ENCODE results near the gene SPRR2D.
"Not testable (repeated sequence)": the region's sequence is repeated elsewhere in the genome, so short reads cannot be mapped to it uniquely, and the experiment has no call there.

SPRR2D gene

DNA sequence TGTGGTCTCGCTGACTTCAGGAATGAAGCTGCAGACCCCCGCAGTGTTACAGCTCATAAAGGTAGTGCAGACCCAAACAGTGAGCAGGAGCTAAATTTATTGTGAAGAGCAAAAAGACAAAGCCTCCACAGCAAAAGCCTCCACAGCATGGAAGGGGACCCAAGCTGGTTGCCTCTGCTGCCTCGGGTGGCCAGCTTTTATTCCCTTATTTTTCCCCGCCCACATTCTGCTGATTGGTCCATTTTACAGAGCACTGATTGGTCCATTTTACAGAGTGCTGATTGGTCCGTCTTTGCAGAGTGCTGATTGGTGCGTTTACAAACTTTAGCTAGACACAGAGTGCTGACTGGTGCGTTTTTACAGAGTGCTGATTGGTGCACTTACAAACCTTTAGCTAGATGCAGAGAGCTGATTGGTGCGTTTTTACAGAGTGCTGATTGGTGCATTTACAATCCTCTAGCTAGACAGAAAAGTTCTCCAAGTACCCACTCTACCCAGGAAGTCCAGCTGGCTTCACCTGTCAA lies 29.6 kb downstream of the SPRR2D start:
- H3K36me3 ChIP-seq (ENCODE audit: insufficient read depth, low read length); H2AFZ ChIP-seq (ENCODE audit: low read length); H3K79me2 ChIP-seq (ENCODE audit: insufficient read depth, low read length); H3K4me1 ChIP-seq (ENCODE audit: insufficient read depth, low read length, poor library complexity, severe bottlenecking); H3F3A ChIP-seq (ENCODE audit: low read depth); H3K27me3 ChIP-seq (ENCODE audit: insufficient read depth, low read length, poor library complexity, severe bottlenecking); H3K9me2 ChIP-seq (replicated peaks; ENCODE audit: low read depth, low read length); H3K9me3 ChIP-seq (ENCODE audit: insufficient read depth, low read depth, low read length); H3K4me2 ChIP-seq (ENCODE audit: low read depth, low read length, poor library complexity, severe bottlenecking); H3K9ac ChIP-seq (ENCODE audit: low read depth, low read length, poor library complexity, severe bottlenecking); H3K4me3 ChIP-seq (ENCODE audit: low read length, poor library complexity, severe bottlenecking); H4K20me1 ChIP-seq (ENCODE audit: insufficient read depth, low read length, poor library complexity, severe bottlenecking): not testable (repeated sequence)

DNA sequence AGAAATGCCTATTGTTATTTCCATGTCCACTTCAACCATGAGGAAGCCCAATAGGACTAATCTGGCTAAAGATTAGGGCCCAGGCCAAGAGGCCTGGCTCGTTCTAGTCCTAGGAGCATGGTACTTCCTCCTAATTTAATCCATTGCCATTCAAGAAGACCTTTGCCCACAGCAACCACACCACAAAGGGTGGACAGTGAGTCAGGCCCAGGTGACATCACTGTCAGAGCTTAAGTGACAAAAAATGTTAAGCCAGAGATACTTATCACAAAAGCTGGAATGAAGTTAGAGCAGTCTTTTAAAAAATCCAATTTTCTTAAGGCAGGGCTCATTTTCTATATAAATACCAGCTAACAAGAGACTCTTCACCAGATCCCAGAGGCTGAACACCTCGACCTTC lies 39.5 kb downstream of the SPRR2D start, which contains the start of gene SPRR3:
SPRR3 (plus strand) TSS at position 368 of the 400 bp plus-strand sequence. CDS start 1,272 bp downstream, outside the sequence.
- H3K9ac ChIP-seq (ENCODE audit: low read depth, low read length, poor library complexity, severe bottlenecking) = no peak within 1 kb of the TSS
- no peaks in the 10 kb centered on the region for H4K20me1 ChIP-seq (ENCODE audit: insufficient read depth, low read length, poor library complexity, severe bottlenecking)
- no peak within 1 kb of the TSS for H2AFZ ChIP-seq (ENCODE audit: low read length)
- H3K4me3 ChIP-seq (ENCODE audit: low read length, poor library complexity, severe bottlenecking) = no peak within 1 kb of the TSS
- no peak within 1 kb of the TSS for H3K4me2 ChIP-seq (ENCODE audit: low read depth, low read length, poor library complexity, severe bottlenecking)
- no peaks in the 10 kb centered on the region for H3K79me2 ChIP-seq (ENCODE audit: insufficient read depth, low read length)
- H3F3A ChIP-seq (ENCODE audit: low read depth) = no peaks in the 10 kb centered on the region
- H3K36me3 ChIP-seq (ENCODE audit: insufficient read depth, low read length) = no peaks in the 10 kb centered on the region
- no peaks in the 10 kb centered on the region for H3K4me1 ChIP-seq (ENCODE audit: insufficient read depth, low read length, poor library complexity, severe bottlenecking)
- no peak for TF ChIP-seq EZH2phosphoT487 (IDR thresholded peaks at IDR 0.05; ENCODE audit: borderline replicate concordance)
- TF ChIP-seq, protein P1, sequence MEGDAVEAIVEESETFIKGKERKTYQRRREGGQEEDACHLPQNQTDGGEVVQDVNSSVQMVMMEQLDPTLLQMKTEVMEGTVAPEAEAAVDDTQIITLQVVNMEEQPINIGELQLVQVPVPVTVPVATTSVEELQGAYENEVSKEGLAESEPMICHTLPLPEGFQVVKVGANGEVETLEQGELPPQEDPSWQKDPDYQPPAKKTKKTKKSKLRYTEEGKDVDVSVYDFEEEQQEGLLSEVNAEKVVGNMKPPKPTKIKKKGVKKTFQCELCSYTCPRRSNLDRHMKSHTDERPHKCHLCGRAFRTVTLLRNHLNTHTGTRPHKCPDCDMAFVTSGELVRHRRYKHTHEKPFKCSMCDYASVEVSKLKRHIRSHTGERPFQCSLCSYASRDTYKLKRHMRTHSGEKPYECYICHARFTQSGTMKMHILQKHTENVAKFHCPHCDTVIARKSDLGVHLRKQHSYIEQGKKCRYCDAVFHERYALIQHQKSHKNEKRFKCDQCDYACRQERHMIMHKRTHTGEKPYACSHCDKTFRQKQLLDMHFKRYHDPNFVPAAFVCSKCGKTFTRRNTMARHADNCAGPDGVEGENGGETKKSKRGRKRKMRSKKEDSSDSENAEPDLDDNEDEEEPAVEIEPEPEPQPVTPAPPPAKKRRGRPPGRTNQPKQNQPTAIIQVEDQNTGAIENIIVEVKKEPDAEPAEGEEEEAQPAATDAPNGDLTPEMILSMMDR (conservative IDR thresholded peaks at IDR 0.05; ENCODE audit: low read length) = no peak
- H3K9me2 ChIP-seq (replicated peaks; ENCODE audit: low read depth, low read length) = no peaks in the 10 kb centered on the region
- H3K27me3 ChIP-seq (ENCODE audit: insufficient read depth, low read length, poor library complexity, severe bottlenecking) = no peaks in the 10 kb centered on the region
- H3K9me3 ChIP-seq (ENCODE audit: insufficient read depth, low read depth, low read length) = no peaks in the 10 kb centered on the region

DNA sequence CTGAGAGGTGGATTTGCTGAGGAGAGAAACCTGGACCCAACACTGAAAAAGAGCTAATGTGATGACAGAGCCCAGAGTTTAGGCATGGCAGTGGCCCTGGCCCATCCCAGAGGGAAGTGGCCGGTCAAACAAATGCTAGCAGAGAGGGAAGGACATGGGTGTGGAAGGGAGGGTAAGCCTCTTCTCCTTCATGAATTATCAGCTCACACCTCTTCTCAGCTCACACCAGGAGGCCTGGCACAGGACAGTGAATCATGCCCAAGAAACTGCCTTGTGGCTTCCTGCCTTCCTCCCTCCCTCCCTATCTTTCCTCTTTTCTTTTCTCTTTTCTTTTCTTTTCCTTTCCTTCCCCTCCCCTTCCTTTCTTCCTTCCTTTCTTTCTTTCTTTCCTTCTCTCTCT lies 40.6 kb downstream of the SPRR2D start:
- no peaks in the 10 kb centered on the region for H3K79me2 ChIP-seq (ENCODE audit: insufficient read depth, low read length)
- H4K20me1 ChIP-seq (ENCODE audit: insufficient read depth, low read length, poor library complexity, severe bottlenecking) = no peaks in the 10 kb centered on the region
- H3K27me3 ChIP-seq (ENCODE audit: insufficient read depth, low read length, poor library complexity, severe bottlenecking) = no peaks in the 10 kb centered on the region
- no peaks in the 10 kb centered on the region for H3K36me3 ChIP-seq (ENCODE audit: insufficient read depth, low read length)
- no peak overlapping the region for H3K4me2 ChIP-seq (ENCODE audit: low read depth, low read length, poor library complexity, severe bottlenecking)
- H3K4me3 ChIP-seq (ENCODE audit: low read length, poor library complexity, severe bottlenecking) = no peak overlapping the region
- H3K4me1 ChIP-seq (ENCODE audit: insufficient read depth, low read length, poor library complexity, severe bottlenecking) = no peaks in the 10 kb centered on the region
- no peaks in the 10 kb centered on the region for H3K9me3 ChIP-seq (ENCODE audit: insufficient read depth, low read depth, low read length)
- TF ChIP-seq, protein P1 (conservative IDR thresholded peaks at IDR 0.05; ENCODE audit: low read length) = no peak
- no peak for TF ChIP-seq EZH2phosphoT487 (IDR thresholded peaks at IDR 0.05; ENCODE audit: borderline replicate concordance)
- no peak overlapping the region for H2AFZ ChIP-seq (ENCODE audit: low read length)
- H3K9me2 ChIP-seq (replicated peaks; ENCODE audit: low read depth, low read length) = no peaks in the 10 kb centered on the region
- H3K9ac ChIP-seq (ENCODE audit: low read depth, low read length, poor library complexity, severe bottlenecking) = no peak overlapping the region
- no peaks in the 10 kb centered on the region for H3F3A ChIP-seq (ENCODE audit: low read depth)

DNA sequence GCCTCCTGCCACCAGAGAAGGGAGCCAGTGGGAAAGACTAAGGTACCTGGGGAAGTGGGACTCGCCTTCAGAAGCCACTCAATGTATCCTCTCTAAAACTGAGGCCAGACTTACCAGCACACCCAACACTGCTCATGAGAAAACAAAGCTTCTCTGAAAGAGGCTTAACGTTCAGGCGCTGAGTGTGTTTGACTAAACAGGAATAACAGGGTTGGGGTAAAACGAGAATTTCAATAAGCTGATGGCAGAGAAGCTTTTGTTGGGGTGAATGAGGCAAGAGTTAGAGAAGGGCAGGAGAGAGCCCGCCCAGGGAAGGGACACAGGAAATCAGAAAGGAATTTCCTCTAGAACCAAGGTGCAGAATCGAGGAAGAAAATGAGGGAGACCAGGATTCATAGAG lies 41.1 kb downstream of the SPRR2D start:
- no peaks in the 10 kb centered on the region for H3K9me2 ChIP-seq (replicated peaks; ENCODE audit: low read depth, low read length)
- no peak overlapping the region for H3K9ac ChIP-seq (ENCODE audit: low read depth, low read length, poor library complexity, severe bottlenecking)
- H3K9me3 ChIP-seq (ENCODE audit: insufficient read depth, low read depth, low read length) = no peaks in the 10 kb centered on the region
- TF ChIP-seq, protein P1 (conservative IDR thresholded peaks at IDR 0.05; ENCODE audit: low read length) = no peak
- TF ChIP-seq EZH2phosphoT487 (IDR thresholded peaks at IDR 0.05; ENCODE audit: borderline replicate concordance) = no peak
- no peak overlapping the region for H3K4me2 ChIP-seq (ENCODE audit: low read depth, low read length, poor library complexity, severe bottlenecking)
- no peaks in the 10 kb centered on the region for H3K27me3 ChIP-seq (ENCODE audit: insufficient read depth, low read length, poor library complexity, severe bottlenecking)
- H3K4me3 ChIP-seq (ENCODE audit: low read length, poor library complexity, severe bottlenecking) = no peak overlapping the region
- H3F3A ChIP-seq (ENCODE audit: low read depth) = no peaks in the 10 kb centered on the region
- H2AFZ ChIP-seq (ENCODE audit: low read length) = no peak overlapping the region
- no peaks in the 10 kb centered on the region for H3K4me1 ChIP-seq (ENCODE audit: insufficient read depth, low read length, poor library complexity, severe bottlenecking)
- no peaks in the 10 kb centered on the region for H3K79me2 ChIP-seq (ENCODE audit: insufficient read depth, low read length)
- H3K36me3 ChIP-seq (ENCODE audit: insufficient read depth, low read length) = no peaks in the 10 kb centered on the region
- no peaks in the 10 kb centered on the region for H4K20me1 ChIP-seq (ENCODE audit: insufficient read depth, low read length, poor library complexity, severe bottlenecking)

All from Loucy (cell line).